Ovary (tissue), 9 donors: ENCODE data around the gene KMT2A. TPM values are rescaled to one million over a fixed set of nuclear protein-coding genes. Genes with fewer than 3 reads are reported as not detected.
"Not testable (repeated sequence)": the region's sequence is repeated elsewhere in the genome, so short reads cannot be mapped to it uniquely, and the experiment has no call there.

Experiments used
- DNase-seq, 5 donors: peaks; one replicate each; pipeline ENCODE4 v3.0.0-alpha.2; 2019 to 2020
- H3K27ac ChIP-seq, 2 donors: fragments of 200-600 bp; one replicate each; pipeline versions ENCODE4 v1.5.1 to v1.8.0; 2019 to 2022
- H3K27me3 ChIP-seq: fragments of 200-600 bp; one replicate; pipeline ENCODE4 v1.8.0; 2022
- H3K36me3 ChIP-seq: fragments of 200-600 bp; sonication (generic); one replicate; pipeline ENCODE4 v1.5.1; 2019
- H3K4me1 ChIP-seq: one replicate; pipeline ENCODE4 v1.8.1; 2013; ENCODE audit warnings: mild to moderate bottlenecking, moderate library complexity; ENCODE audit not compliant: insufficient read depth
- H3K4me3 ChIP-seq: fragments of 200-600 bp; sonication (generic); one replicate; pipeline ENCODE4 v1.5.1; 2017
- H3K9me3 ChIP-seq, 2 donors: fragments of 200-600 bp in 1 of 2; sonication (generic) in 1 of 2; one replicate each; pipeline versions ENCODE4 v1.5.1 to v1.8.1; 2013 to 2019; ENCODE audit warnings: mild to moderate bottlenecking in 1 of 2, moderate library complexity in 1 of 2
- CTCF ChIP-seq, 3 donors: fragments of 450-650 bp in 2 of 3; fragments of 200-600 bp in 1 of 3; IDR thresholded peaks; one replicate each; pipeline versions ENCODE4 v1.5.1 to v1.8.0; 2016 to 2022; ENCODE audit warnings: antibody characterized with exemption in 3 of 3, mild to moderate bottlenecking in 1 of 3
- EP300 ChIP-seq: sonication (generic); formaldehyde crosslinking; IDR thresholded peaks from one replicate; pipeline ENCODE4 v1.6.1; 2017; ENCODE audit warnings: antibody characterized with exemption
- POLR2A ChIP-seq: fragments of 450-650 bp; IDR thresholded peaks from one replicate; pipeline ENCODE4 v1.6.1; 2017; ENCODE audit warnings: antibody characterized with exemption, mild to moderate bottlenecking, moderate library complexity
- WGBS, 3 donors: extraction: QIAGEN DNeasy Blood & Tissue Kit in 1 of 3; methylation state at CpG; one replicate each; pipeline versions ENCODE4 v1.1.5 to v1.1.7; 2013 to 2017; 5-methylcytosine and 5-hydroxymethylcytosine counted together
- intact Hi-C, 4 donors: fragments of 100-400 bp; cut with DNase I; formaldehyde crosslinking; loops; one replicate each; pipeline versions ENCODE4 v1.11.0 to v1.15.1; 2022 to 2023
- polyA plus RNA-seq, 2 donors: library from polyadenylated mRNA; stranded (reverse); fragments of 200-250 nt in 1 of 2; fragments of 350-450 nt in 1 of 2; fragmentation: Illumina TruSeq in 1 of 2; extraction: RNeasy Lipid Tissue Mini Kit (QIAGEN cat#74804) in 1 of 2; gene quantifications; one replicate each; pipeline ENCODE4 v1.2.3, GENCODE V29; 2013 to 2014
- total RNA-seq, 7 donors: library from RNA; depleted of rRNA in 2 of 7; stranded (reverse); fragments of >200 nt in 2 of 7; fragmentation: NEBNext Ultra II Directional in 3 of 7; extraction: Animal tissue kit (Norgen Biotek cat#: 25700) in 3 of 7; gene quantifications; one replicate each; pipeline versions ENCODE4 v1.1.0 to v1.2.4, GENCODE V29; 2016 to 2023
- donor health status: DM: no; HTN: no; CAD: no; lungs with moderate emphysema.
- donor health status: DM: no; HTN: no; CAD: no.
- donor health status: Bipolar disorder and iron deficiency.
- donor health status: DM: yes; HTN: yes; CAD: no.
- donor health status: DM: no; HTN: no; CAD: no.
- donor health status: DM: yes; HTN: yes; CAD: no.

The KMT2A gene
- total and polyA plus RNA-seq, 9 donors = 25.8 to 107 (median 74.7) TPM

GRCh38 chr11:118415739-118416068 is 20.6 kb upstream of the KMT2A start:
- Histone ChIP-seq H3K27me3 (no peaks in the 10 kb centered on the region), H3K27ac (no peak overlapping the region), H3K4me3 (no peak overlapping the region), H3K4me1 (no peaks in the 10 kb centered on the region), H3K36me3 (no peaks in the 10 kb centered on the region), H3K9me3 (no peaks in the 10 kb centered on the region)
- TF ChIP-seq EP300 (no peak), POLR2A (no peak), CTCF (IDR thresholded peaks at IDR 0.05) (no peak)
- peak in 1 of 5 donors; percentile 16 for DNase-seq
- intact Hi-C loops = no loop called here

GRCh38 chr11:118416900-118417299 is 19.4 kb upstream of the KMT2A start:
- H3K4me1 ChIP-seq, H3K27ac ChIP-seq, H3K9me3 ChIP-seq, H3K27me3 ChIP-seq, H3K4me3 ChIP-seq, H3K36me3 ChIP-seq, DNase-seq, intact Hi-C loops: not testable (repeated sequence)

DNA sequence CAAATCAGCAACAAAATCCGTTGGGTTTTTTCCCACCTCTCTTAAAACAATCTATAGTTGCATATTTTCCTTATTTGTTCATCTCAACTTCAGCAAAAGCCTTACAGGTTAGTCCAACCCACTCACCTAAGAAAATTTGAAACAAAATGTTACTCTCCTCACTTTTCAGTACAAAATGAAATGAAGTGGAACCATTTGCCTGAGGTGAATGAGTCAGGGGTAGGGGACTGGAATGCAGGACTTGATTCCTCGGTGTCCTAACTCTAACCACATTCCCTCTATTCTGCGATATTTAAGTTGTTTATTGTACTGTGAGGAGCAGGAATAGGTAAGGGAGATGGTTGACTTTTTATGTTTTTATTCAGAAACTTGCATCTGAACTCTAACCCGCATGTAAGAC is 18.5 kb upstream of the KMT2A start:
- intact Hi-C loops = no loop called here
- no peak for DNase-seq
- TF ChIP-seq CTCF (IDR thresholded peaks at IDR 0.05) (no peak), POLR2A (no peak), EP300 (no peak)
- Histone ChIP-seq H3K9me3 (no peaks in the 10 kb centered on the region), H3K4me1 (no peaks in the 10 kb centered on the region), H3K4me3 (no peak overlapping the region), H3K27me3 (no peaks in the 10 kb centered on the region), H3K36me3 (no peaks in the 10 kb centered on the region), H3K27ac (no peak overlapping the region)
- 67 to 72% (median 71%) methylated on average over 4 of the region's 4 CpGs for WGBS, 3 donors

DNA sequence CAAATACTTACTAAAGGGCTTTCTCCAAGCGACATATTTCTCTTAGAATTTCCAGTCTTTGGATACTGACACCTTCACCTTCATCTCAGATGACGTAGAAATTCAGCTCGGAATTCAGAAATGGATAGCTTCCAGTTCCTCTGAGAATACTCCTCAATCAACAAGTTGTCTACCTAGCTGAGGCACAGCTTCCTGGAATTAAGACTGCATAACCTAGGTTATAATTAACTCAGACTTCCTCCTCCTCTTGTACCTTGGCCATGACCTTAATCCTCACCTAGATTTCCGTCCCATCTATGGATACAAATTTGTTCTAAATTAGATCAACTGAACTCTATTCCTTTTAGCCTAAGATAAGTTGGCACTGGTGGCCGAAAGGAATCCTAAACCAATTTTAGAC is 17.5 kb upstream of the KMT2A start:
- TF ChIP-seq CTCF (IDR thresholded peaks at IDR 0.05) (no peak), EP300 (no peak), POLR2A (no peak)
- intact Hi-C loops = no loop called here

GRCh38 chr11:118427707-118428106 is 8.6 kb upstream of the KMT2A start:
- Histone ChIP-seq H3K4me1 (no peaks in the 10 kb centered on the region), H3K27me3 (no peaks in the 10 kb centered on the region), H3K27ac (no peak overlapping the region), H3K4me3 (no peak overlapping the region), H3K36me3 (no peaks in the 10 kb centered on the region), H3K9me3 (no peaks in the 10 kb centered on the region)
- intact Hi-C loops = no loop called here
- TF ChIP-seq EP300 (no peak), CTCF (IDR thresholded peaks at IDR 0.05) (no peak), POLR2A (no peak)
- WGBS, 3 donors = 2 to 5% (median 2%) methylated on average over 1 of the region's 1 CpG
- DNase-seq = no peak

More for the DNA sequence above, 17.5 kb upstream of the KMT2A start:
- no peaks in the 10 kb centered on the region for H3K36me3 ChIP-seq
- no peaks in the 10 kb centered on the region for H3K9me3 ChIP-seq
- no peaks in the 10 kb centered on the region for H3K4me1 ChIP-seq
- 69 to 78% (median 76%) methylated on average over 5 of the region's 5 CpGs for WGBS, 3 donors
- no peak overlapping the region for H3K4me3 ChIP-seq
- no peak overlapping the region for H3K27ac ChIP-seq
- no peaks in the 10 kb centered on the region for H3K27me3 ChIP-seq
- DNase-seq = no peak
